A375 (cell line): Measurements from ENCODE around the gene RALGAPA1. TPM values are rescaled to one million over a fixed set of nuclear protein-coding genes. Genes with fewer than 3 reads are reported as not detected.

ENCODE experiments used
- small RNA-seq: library from RNA; depleted of rRNA; stranded (forward); fragments of <200 nt; gene quantifications from one replicate; pipeline ENCODE3, GENCODE V24; 2014
- total RNA-seq: library from RNA; depleted of rRNA; stranded (reverse); fragments of >200 nt; shearing (Covaris generic); gene quantifications from 2 replicates; pipeline ENCODE4 v1.2.3, GENCODE V29; 2014; rRNA removed

The RALGAPA1 gene
- total RNA-seq, result 10.2 and 18.7 TPM in 2 replicates

DNA sequence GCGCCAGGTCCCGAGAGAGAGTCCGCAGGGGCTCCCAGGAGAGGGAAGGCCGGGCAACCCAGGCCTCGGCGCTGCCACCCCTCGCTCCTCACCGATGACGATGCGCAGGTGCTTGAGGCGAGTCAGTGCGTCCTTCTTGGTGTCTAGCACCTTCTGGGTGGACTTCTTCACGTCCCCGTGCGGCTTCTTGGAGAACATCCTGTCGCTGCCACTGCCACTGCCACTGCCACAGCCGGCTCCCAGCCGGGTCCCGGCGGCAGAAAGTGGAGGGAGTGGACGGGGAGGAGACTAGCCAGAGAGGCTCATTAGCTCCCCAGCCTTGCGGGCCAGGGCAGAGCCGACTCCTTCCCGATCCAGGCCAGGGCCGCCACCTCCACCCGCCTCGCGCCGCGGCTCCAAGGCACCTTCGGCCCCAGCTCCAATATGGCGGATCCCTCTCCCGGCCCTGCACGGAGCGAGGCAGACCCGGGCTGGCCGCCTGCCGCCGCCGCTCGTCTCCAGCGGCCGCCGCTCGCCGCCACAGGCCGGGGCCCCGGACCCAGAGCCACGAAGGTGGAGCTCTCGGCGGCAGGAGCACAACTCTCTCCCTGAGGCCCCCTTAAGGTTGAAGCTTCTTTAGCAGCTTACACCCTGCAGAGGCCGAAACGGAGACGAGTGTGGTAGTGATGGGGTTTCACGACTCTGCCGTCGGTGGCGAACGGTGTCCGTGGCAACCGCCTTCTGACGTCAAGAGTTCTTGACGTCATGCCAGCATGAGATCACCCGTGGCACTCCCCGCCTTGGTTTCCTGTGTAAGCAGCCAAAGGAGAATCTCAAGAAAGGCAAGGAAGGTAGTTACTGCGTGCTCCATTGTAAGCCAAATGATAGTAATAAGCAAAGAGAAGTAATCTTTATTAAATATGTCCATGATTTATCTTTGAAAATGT is at the start of gene RALGAPA1:
Gene RALGAPA1, minus strand, starts transcription at position 658 of the 926 bp plus-strand sequence. Its CDS starts 460 bp downstream, at position 198.

DNA sequence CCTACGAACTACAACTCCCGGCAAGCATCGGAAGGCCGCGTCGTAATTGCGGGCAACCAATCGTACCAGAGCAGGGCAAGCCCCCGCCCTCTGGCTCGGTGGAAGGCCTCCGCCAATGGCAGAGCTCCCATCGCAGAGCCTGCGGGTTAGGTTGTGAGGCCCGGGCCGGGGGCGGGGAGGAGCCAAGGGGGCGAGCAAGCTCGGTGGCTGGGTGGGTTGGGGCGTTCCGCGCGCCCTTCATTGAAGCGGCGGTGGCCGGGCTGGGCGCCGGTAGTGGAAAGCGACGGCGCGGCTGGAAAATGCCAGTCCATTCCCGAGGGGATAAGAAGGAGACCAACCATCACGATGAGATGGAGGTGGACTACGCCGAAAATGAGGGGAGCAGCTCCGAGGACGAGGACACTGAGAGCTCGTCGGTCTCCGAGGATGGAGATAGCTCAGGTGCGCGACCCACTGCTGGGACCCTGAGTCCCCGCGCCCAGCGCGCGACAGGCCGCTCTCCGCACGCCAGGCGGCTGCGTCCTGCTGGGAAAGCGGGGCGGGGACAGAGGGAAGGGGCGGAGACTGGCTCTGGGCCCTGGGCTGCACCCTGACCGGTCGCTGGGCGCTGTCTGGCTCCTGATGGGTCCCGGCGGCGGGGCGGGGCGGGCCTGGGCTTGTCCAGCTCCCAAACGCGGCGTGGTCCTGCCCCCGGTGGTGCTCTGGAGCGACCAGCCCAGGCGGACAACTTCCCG is 17.3 kb upstream of the RALGAPA1 start, which contains the start of gene BRMS1L:
Gene BRMS1L, plus strand, starts transcription at position 121 of the 734 bp plus-strand sequence. Its CDS starts 179 bp downstream, at position 300.

GRCh38 chr14:35533357-35534207 is 275.5 kb downstream of the RALGAPA1 start, which contains the start of gene INSM2:
TSS of gene INSM2 (plus strand) at chr14:35534164. CDS start at chr14:35534253, 89 bp downstream.

Small RNAs within 50 kb of the gene (small RNA-seq; reads per million reads assigned to genes)
- gene RF00322, result not detected

Other genes starting within 250 kb of the RALGAPA1 start
- 9.2 and 12.7 TPM in 2 replicates for gene BRMS1L, start 17.0 kb upstream of the RALGAPA1 start, total RNA-seq